Natural killer cell (primary cell): ENCODE data around the gene ABI3. TPM values are rescaled to one million over a fixed set of nuclear protein-coding genes. Genes with fewer than 3 reads are reported as not detected.
A peak's percentile ranks its signal among the peaks of the same experiment; 100 is the strongest.

Experiments used
- ATAC-seq, 3 donors: fragments of 150-1000 bp in 2 of 3; fragments of 200-7000 bp in 1 of 3; cut with Tn5 transposase; 1 replicate in 1 of 3; 2 replicates in 2 of 3; pipeline ENCODE4 v1.10.0; 2021; ENCODE audit warnings: mild to moderate bottlenecking in 2 of 3, moderate library complexity in 2 of 3
- DNase-seq, 2 donors: peaks; one replicate each; pipeline versions ENCODE4 v3.0.0 to v3.0.0-alpha.2; 2013 to 2021; ENCODE audit warnings: mixed read lengths in 1 of 2
- H3K27ac ChIP-seq: one replicate; pipeline ENCODE4 v1.5.1; 2013; ENCODE audit warnings: mild to moderate bottlenecking, low read length
- H3K27me3 ChIP-seq: one replicate; pipeline ENCODE4 v1.6.1; 2013; ENCODE audit warnings: low read length; ENCODE audit not compliant: control insufficient read depth, insufficient read depth
- H3K36me3 ChIP-seq: one replicate; pipeline ENCODE4 v1.6.1; 2013; ENCODE audit warnings: low read length; ENCODE audit not compliant: control insufficient read depth, insufficient read depth
- H3K4me1 ChIP-seq: one replicate; pipeline ENCODE4 v1.6.1; 2013; ENCODE audit warnings: low read length; ENCODE audit not compliant: control insufficient read depth, insufficient read depth
- H3K4me3 ChIP-seq: one replicate; pipeline ENCODE4 v1.5.1; 2013; ENCODE audit warnings: low read length
- H3K9me3 ChIP-seq: one replicate; pipeline ENCODE4 v1.6.1; 2013; ENCODE audit warnings: low read length; ENCODE audit not compliant: control insufficient read depth, insufficient read depth
- H3K27ac Mint-ChIP-seq, 2 donors: one replicate each; pipeline ENCODE4 v1.8.0; 2022; ENCODE audit warnings: mild to moderate bottlenecking in 2 of 2, mixed read lengths in 2 of 2, moderate library complexity in 1 of 2
- H3K27me3 Mint-ChIP-seq, 2 donors: one replicate each; pipeline ENCODE4 v1.8.0; 2022; ENCODE audit warnings: low read depth in 2 of 2, mixed read lengths in 2 of 2
- H3K36me3 Mint-ChIP-seq: one replicate; pipeline ENCODE4 v1.8.0; 2022; ENCODE audit warnings: mixed read lengths
- H3K4me1 Mint-ChIP-seq, 2 donors: one replicate each; pipeline ENCODE4 v1.8.0; 2022; ENCODE audit warnings: mixed read lengths in 2 of 2
- H3K4me3 Mint-ChIP-seq: one replicate; pipeline ENCODE4 v1.8.0; 2022; ENCODE audit warnings: mild to moderate bottlenecking, moderate library complexity, mixed read lengths
- H3K9me3 Mint-ChIP-seq, 2 donors: one replicate each; pipeline ENCODE4 v1.8.0; 2022; ENCODE audit warnings: mixed read lengths in 2 of 2
- CTCF ChIP-seq: fragments of 200-600 bp; IDR thresholded peaks from one replicate; pipeline ENCODE4 v1.8.0; 2022; ENCODE audit warnings: antibody characterized with exemption
- WGBS: methylation state at CpG from one replicate; pipeline ENCODE4 v1.1.7; 2013; ENCODE audit warnings: missing lambda C conversion rate; ENCODE audit not compliant: insufficient coverage; 5-methylcytosine and 5-hydroxymethylcytosine counted together
- intact Hi-C: fragments of 100-400 bp; cut with micrococcal nuclease; formaldehyde crosslinking; loops from one replicate; pipeline ENCODE4 v1.14.2; 2022
- total RNA-seq, 4 donors: library from RNA; stranded (reverse); fragments of 120-200 nt in 1 of 4; gene quantifications; one replicate each; pipeline versions ENCODE4 v1.2.3 to v1.2.4, GENCODE V29; 2013 to 2022

ABI3 gene
- total RNA-seq, 3 donors from 2014 or later (not counting 1 experiment from before 2014, with no cell fraction given): 82.9 to 131 (median 101) TPM

DNA sequence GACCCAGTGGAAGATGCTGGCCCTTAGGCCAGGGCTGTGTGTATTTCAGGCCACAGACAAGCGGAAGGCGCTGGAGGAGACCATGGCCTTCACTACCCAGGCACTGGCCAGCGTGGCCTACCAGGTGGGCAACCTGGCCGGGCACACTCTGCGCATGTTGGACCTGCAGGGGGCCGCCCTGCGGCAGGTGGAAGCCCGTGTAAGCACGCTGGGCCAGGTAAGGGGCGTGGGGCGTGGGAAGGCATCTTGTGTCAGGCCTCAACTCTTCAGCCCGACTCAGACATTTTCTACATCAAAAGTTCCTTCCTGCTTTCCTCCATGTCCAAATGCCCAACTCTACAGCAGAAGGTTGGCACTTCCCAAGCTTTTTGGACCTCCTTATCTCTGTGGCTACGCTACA is 6.0 kb downstream of the ABI3 start:
- peak overlapping the region; percentile 89 for H3K4me3 Mint-ChIP-seq
- peak overlapping the region; percentile 81 to 98 for H3K27ac Mint-ChIP-seq
- H3K27me3 Mint-ChIP-seq: no peaks in the 10 kb centered on the region
- peaks cover 14% of the 10 kb centered on the region for H3K36me3 Mint-ChIP-seq
- peaks cover 70 to 83% of the 10 kb centered on the region in 2 donors for H3K4me1 Mint-ChIP-seq
- intact Hi-C loops: loop anchor here (5.0 kb wide), 1 partner anchor 494 kb away; the partner anchor contains the start of genes PRAC1 and PRAC2
- no peak for TF ChIP-seq CTCF
- Histone ChIP-seq H3K27ac (peak overlapping the region; percentile 97), H3K9me3 (no peaks in the 10 kb centered on the region), H3K36me3 (peaks cover 25% of the 10 kb centered on the region), H3K4me1 (peaks cover 98% of the 10 kb centered on the region), H3K27me3 (no peaks in the 10 kb centered on the region), H3K4me3 (no peak overlapping the region)
- H3K9me3 Mint-ChIP-seq: no peaks in the 10 kb centered on the region
- peak in 1 of 2 donors; percentile 23 for DNase-seq
- ATAC-seq: no peak
- 80% methylated on average over 13 of the region's 13 CpGs for WGBS

DNA sequence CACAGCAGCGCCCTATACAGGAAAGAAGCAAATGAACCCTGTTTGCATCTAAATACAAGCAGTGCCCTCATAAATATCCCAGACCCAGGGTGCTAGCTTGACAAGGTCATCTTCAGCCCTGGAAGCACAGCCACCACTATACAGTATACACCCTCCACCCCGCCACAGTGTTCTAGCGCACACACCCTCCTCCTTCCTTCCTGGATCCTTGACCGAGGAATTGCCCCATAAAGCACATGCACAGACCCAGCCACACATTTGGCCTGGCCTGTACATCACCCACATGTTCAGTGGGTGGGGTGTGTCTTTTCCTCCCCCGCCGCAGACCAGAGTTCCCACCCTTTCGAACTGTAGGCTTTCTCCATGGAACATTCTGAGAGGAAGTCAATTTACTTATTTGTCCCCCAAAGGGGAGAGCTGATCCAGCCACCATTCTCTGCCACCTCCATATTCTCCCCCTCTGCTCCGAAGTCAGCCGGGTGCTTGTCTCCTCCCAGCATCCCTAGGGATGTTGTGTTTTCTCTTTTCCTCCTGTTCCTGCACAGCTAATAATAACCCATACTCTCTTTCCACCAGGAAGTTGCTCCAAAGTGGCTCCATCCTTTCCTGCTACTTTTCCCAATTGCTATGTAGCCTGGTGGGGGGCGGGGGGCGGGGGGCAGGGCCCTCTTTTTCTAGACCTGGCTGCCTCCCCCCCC is 6.6 kb downstream of the ABI3 start:
- Histone ChIP-seq H3K4me1 (peaks cover 98% of the 10 kb centered on the region), H3K36me3 (peaks cover 28% of the 10 kb centered on the region), H3K27ac (peak overlapping the region; percentile 97), H3K4me3 (no peak overlapping the region), H3K9me3 (no peaks in the 10 kb centered on the region), H3K27me3 (no peaks in the 10 kb centered on the region)
- Mint-ChIP-seq H3K9me3 (no peaks in the 10 kb centered on the region), H3K36me3 (peaks cover 12% of the 10 kb centered on the region), H3K27ac (peak overlapping the region; percentile 81 to 98), H3K27me3 (no peaks in the 10 kb centered on the region), H3K4me3 (peak overlapping the region; percentile 89), H3K4me1 (peaks cover 67 to 83% of the 10 kb centered on the region in 2 donors)
- no peak for TF ChIP-seq CTCF
- peak in 1 of 2 donors; percentile 49 for DNase-seq
- WGBS: 40% methylated on average over 10 of the region's 11 CpGs
- intact Hi-C loops: loop anchor here (5.0 kb wide), 1 partner anchor 495 kb away; the partner anchor contains the start of genes PRAC1 and PRAC2
- ATAC-seq: no peak

DNA sequence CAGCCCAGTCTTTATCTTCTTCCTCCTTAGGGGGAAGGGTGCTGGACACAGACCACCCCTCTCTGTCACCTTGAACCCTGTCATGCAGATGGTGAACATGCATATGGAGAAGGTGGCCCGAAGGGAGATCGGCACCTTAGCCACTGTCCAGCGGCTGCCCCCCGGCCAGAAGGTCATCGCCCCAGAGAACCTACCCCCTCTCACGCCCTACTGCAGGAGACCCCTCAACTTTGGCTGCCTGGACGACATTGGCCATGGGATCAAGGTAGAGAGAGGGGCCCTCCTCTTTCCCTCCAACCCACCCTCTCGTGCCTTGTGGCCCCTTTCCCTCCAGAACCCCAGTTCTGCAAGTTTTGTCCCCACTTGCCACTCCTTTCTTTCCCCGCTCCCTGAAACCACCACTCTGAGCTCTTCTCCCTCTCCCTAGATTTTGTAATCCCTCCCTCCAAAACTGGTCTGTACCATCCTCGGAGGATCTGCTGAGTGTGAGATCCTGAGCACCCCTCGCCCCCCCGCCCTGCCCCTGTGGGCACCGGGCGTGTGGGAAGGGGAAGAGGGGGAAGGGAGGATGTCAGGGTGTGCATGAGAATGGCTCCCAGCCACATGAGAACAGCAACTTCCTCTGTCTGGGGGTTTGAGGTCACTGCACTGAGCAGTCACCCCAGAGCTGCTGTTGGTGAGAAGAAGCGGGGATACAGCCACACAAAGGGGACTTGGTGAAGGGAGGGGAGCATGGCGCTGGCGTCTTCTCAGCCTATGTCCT is 7.3 kb downstream of the ABI3 start:
- no peak for TF ChIP-seq CTCF
- H3K4me1 Mint-ChIP-seq: peaks cover 63 to 83% of the 10 kb centered on the region in 2 donors
- Histone ChIP-seq H3K4me3 (peak overlapping the region; percentile 6), H3K4me1 (peaks cover 98% of the 10 kb centered on the region), H3K36me3 (peaks cover 35% of the 10 kb centered on the region), H3K27ac (peak overlapping the region; percentile 97), H3K9me3 (no peaks in the 10 kb centered on the region), H3K27me3 (no peaks in the 10 kb centered on the region)
- ATAC-seq (peak; percentile 58 to 81 (median 75)), DNase-seq (peak; percentile 73 to 93)
- intact Hi-C loops: loop anchor here (1.0 to 5.0 kb wide), 4 partner anchors 8 to 496 kb away; partner anchors contain the start of genes ABI3, GNGT2, PHOSPHO1 and PRAC1
- no peaks in the 10 kb centered on the region for H3K9me3 Mint-ChIP-seq
- H3K27ac Mint-ChIP-seq: peak overlapping the region; percentile 81 to 98
- 33% methylated on average over 16 of the region's 17 CpGs for WGBS
- H3K4me3 Mint-ChIP-seq: peak overlapping the region; percentile 89
- H3K36me3 Mint-ChIP-seq: peaks cover 8% of the 10 kb centered on the region
- H3K27me3 Mint-ChIP-seq: no peaks in the 10 kb centered on the region
